C4-2B (cell line): ENCODE results near the gene AHI1.
"Not testable (repeated sequence)": the region's sequence is repeated elsewhere in the genome, so short reads cannot be mapped to it uniquely, and the experiment has no call there.

ENCODE experiments used
- H3K27ac ChIP-seq: fragments of 450-650 bp; 2 replicates; pipeline ENCODE4 v1.5.1; 2017
- ZFX ChIP-seq: fragments of 450-650 bp; IDR thresholded peaks from 2 replicates; pipeline ENCODE4 v1.6.1; 2017
- TF ChIP-seq, protein P1 (sequence below): fragments of 450-650 bp; conservative IDR thresholded peaks from 2 replicates; pipeline ENCODE4 v1.5.1; 2017; ENCODE audit warnings: mild to moderate bottlenecking

AHI1 gene

GRCh38 chr6:135496800-135497411 lies 634 bp downstream of the AHI1 start:
- TF ChIP-seq ZFX, result no peak
- TF ChIP-seq, protein P1, sequence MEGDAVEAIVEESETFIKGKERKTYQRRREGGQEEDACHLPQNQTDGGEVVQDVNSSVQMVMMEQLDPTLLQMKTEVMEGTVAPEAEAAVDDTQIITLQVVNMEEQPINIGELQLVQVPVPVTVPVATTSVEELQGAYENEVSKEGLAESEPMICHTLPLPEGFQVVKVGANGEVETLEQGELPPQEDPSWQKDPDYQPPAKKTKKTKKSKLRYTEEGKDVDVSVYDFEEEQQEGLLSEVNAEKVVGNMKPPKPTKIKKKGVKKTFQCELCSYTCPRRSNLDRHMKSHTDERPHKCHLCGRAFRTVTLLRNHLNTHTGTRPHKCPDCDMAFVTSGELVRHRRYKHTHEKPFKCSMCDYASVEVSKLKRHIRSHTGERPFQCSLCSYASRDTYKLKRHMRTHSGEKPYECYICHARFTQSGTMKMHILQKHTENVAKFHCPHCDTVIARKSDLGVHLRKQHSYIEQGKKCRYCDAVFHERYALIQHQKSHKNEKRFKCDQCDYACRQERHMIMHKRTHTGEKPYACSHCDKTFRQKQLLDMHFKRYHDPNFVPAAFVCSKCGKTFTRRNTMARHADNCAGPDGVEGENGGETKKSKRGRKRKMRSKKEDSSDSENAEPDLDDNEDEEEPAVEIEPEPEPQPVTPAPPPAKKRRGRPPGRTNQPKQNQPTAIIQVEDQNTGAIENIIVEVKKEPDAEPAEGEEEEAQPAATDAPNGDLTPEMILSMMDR, result no peak
- peak overlapping the region; percentile 94 for H3K27ac ChIP-seq

GRCh38 chr6:135493218-135493961 lies 4.2 kb downstream of the AHI1 start:
- no peak overlapping the region for H3K27ac ChIP-seq
- TF ChIP-seq, protein P1, result no peak
- TF ChIP-seq ZFX, result no peak

- no peak overlapping the region for H3K27ac ChIP-seq
Observed at GRCh38 chr6:135490381-135490780, 7.2 kb downstream of the AHI1 start.

DNA sequence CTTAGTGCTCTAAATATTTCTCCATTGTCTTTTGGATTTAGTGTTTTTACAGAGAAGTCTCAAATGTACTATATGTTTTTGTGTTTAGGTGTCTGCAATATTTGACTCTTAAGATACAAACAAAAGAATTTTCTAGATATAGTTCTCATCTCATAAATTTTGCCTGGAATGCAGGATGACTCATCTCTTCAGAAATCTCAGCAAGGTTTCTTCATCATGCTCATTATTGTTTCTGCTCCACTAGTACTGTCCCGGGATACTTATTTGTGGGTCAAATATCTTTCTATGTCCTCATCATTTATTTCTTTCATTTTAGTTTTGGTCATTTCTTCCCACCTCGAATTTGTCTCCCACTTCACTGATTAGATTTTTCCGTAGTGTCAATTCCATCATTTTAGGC lies 9.5 kb downstream of the AHI1 start:
- TF ChIP-seq, protein P1, result no peak
- TF ChIP-seq ZFX, result no peak
- no peak overlapping the region for H3K27ac ChIP-seq

More at GRCh38 chr6:135490381-135490780, 7.2 kb downstream of the AHI1 start:
- TF ChIP-seq, protein P1, result no peak

DNA sequence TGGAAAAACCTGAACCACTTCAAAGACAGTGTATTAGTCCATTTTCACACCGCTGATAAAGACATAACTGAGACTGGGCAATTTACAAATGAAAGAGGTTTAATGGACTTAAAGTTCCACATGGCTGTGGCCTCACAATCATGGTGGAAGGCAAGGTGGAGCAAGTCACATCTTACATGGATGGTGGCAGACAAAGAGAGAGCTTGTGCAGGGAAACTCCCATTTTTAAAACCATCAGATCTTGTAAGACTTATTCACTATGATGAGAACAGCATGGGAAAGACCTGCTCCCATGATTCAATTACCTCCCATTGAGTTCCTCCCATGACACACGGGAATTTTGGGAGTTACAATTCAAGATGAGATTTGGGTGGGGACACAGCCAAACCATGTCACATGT lies 13.6 kb downstream of the AHI1 start:
- not testable (repeated sequence) for H3K27ac ChIP-seq

- TF ChIP-seq, protein P1, result no peak
- TF ChIP-seq ZFX, result no peak
- no peak overlapping the region for H3K27ac ChIP-seq
Observed at GRCh38 chr6:135481783-135482369, 15.7 kb downstream of the AHI1 start.

- TF ChIP-seq, protein P1, result no peak
- TF ChIP-seq ZFX, result no peak
- no peak overlapping the region for H3K27ac ChIP-seq
Observed at GRCh38 chr6:135479601-135480000, 17.9 kb downstream of the AHI1 start.
